HepG2 (cell line): ENCODE measurements around the gene KLRD1. TPM values are rescaled to one million over a fixed set of nuclear protein-coding genes. Genes with fewer than 3 reads are reported as not detected.

Source experiments
- GABPA ChIP-seq, 2 experiments: IDR thresholded peaks; 2 replicates each; pipeline ENCODE4 v1.6.1; 2011 to 2016; ENCODE audit warnings: low read depth in 2 of 2, low read length in 1 of 2, missing biosample characterization in 1 of 2, missing genetic modification characterization in 1 of 2
- MTF1 ChIP-seq: sonication (generic); formaldehyde crosslinking; IDR thresholded peaks from 2 replicates; pipeline ENCODE4 v1.5.0; 2020; ENCODE audit warnings: missing genetic modification reagents
- POLR2AphosphoS2 ChIP-seq: IDR thresholded peaks from 2 replicates; pipeline ENCODE4 v1.6.1; 2011; ENCODE audit warnings: low read depth, low read length, improper control_type of control experiment
- SIN3B ChIP-seq: fragments of 150-350 bp; IDR thresholded peaks from 2 replicates; pipeline ENCODE4 v1.6.1; 2014; ENCODE audit warnings: low read length
- SIX1 ChIP-seq: sonication (generic); formaldehyde crosslinking; IDR thresholded peaks from 2 replicates; pipeline ENCODE4 v1.4.0; 2020; ENCODE audit warnings: missing genetic modification reagents, borderline replicate concordance
- SP4 ChIP-seq: sonication (generic); formaldehyde crosslinking; IDR thresholded peaks from 2 replicates; pipeline ENCODE4 v1.8.1; 2023; ENCODE audit warnings: mild to moderate bottlenecking, missing genetic modification reagents
- YEATS2 ChIP-seq: sonication (generic); formaldehyde crosslinking; IDR thresholded peaks from 2 replicates; pipeline ENCODE4 v1.4.0; 2020; ENCODE audit warnings: missing genetic modification reagents, borderline replicate concordance
- ZFP36L2 ChIP-seq: sonication (generic); formaldehyde crosslinking; IDR thresholded peaks from 2 replicates; pipeline ENCODE4 v1.4.0; 2020; ENCODE audit warnings: missing genetic modification reagents
- ZFP37 ChIP-seq: sonication (generic); formaldehyde crosslinking; IDR thresholded peaks from 2 replicates; pipeline ENCODE4 v1.4.0; 2020; ENCODE audit warnings: missing genetic modification reagents, borderline replicate concordance
- ZNF136 ChIP-seq: sonication (generic); formaldehyde crosslinking; IDR thresholded peaks from 2 replicates; pipeline ENCODE4 v1.8.1; 2022; ENCODE audit warnings: low read depth, mild to moderate bottlenecking, moderate library complexity, missing genetic modification reagents
- ZNF326 ChIP-seq: sonication (generic); formaldehyde crosslinking; IDR thresholded peaks from 2 replicates; pipeline ENCODE4 v1.4.0; 2020; ENCODE audit warnings: missing genetic modification reagents, borderline replicate concordance
- ZSCAN30 ChIP-seq: sonication (generic); formaldehyde crosslinking; IDR thresholded peaks from 2 replicates; pipeline ENCODE4 v1.5.0; 2020; ENCODE audit warnings: mild to moderate bottlenecking, missing genetic modification reagents
- polyA plus RNA-seq, 8 experiments: library from polyadenylated mRNA; depleted of rRNA in 3 of 8; stranded (reverse) in 7 of 8; unstranded in 1 of 8; fragments of >200 nt; fragmentation: Illumina TruSeq in 4 of 8; extraction: Trizol in 4 of 8; gene quantifications; 2 replicates each; pipeline versions ENCODE4 v1.2.1 to v1.2.3, GENCODE V29; 2011 to 2016; ENCODE audit warnings: low read depth in 4 of 8, missing spikeins in 1 of 8, mixed read lengths in 1 of 8; ENCODE audit not compliant: insufficient read depth in 1 of 8
- total RNA-seq, 5 experiments: library from RNA; depleted of rRNA; stranded (reverse); fragments of >200 nt; fragmentation: Illumina TruSeq; extraction: Trizol; gene quantifications; 2 replicates each; pipeline ENCODE4 v1.2.3, GENCODE V29; 2016; ENCODE audit warnings: low read depth in 1 of 5
- TF ChIP-seq, protein P1 (sequence below), 2 experiments: sonication (generic) in 1 of 2; formaldehyde crosslinking in 1 of 2; IDR thresholded peaks; 2 replicates each; pipeline versions ENCODE4 v1.4.0 to v1.6.1; 2018 to 2020; ENCODE audit warnings: missing genetic modification reagents in 2 of 2, borderline replicate concordance in 1 of 2, low read depth in 1 of 2, mild to moderate bottlenecking in 1 of 2, missing biosample characterization in 1 of 2
- TF ChIP-seq, protein P2 (sequence below): sonication (generic); formaldehyde crosslinking; IDR thresholded peaks from 2 replicates; pipeline ENCODE4 v1.8.1; 2023; ENCODE audit warnings: mild to moderate bottlenecking, missing genetic modification reagents, borderline replicate concordance
- TF ChIP-seq, protein P3 (sequence below): sonication (generic); formaldehyde crosslinking; IDR thresholded peaks from 2 replicates; pipeline ENCODE4 v1.4.0; 2020; ENCODE audit warnings: mild to moderate bottlenecking, low read depth, missing genetic modification reagents
- TF ChIP-seq, protein P4 (sequence below): sonication (generic); formaldehyde crosslinking; IDR thresholded peaks from 2 replicates; pipeline ENCODE4 v1.4.0; 2020; ENCODE audit warnings: mild to moderate bottlenecking, missing genetic modification reagents
- TF ChIP-seq, protein P5 (sequence below): sonication (generic); formaldehyde crosslinking; IDR thresholded peaks from 2 replicates; pipeline ENCODE4 v1.8.0; 2023; ENCODE audit warnings: mild to moderate bottlenecking, missing genetic modification reagents

The KLRD1 gene
- total and polyA plus RNA-seq, 2 of the 13 experiments (the other 11 are each of a cell fraction or from before 2014, with no cell fraction given): 0.01 TPM; not detected in 1

GRCh38 chr12:10320643-10321042, 13.0 kb downstream of the KLRD1 start (continued):
- TF ChIP-seq, protein P1, sequence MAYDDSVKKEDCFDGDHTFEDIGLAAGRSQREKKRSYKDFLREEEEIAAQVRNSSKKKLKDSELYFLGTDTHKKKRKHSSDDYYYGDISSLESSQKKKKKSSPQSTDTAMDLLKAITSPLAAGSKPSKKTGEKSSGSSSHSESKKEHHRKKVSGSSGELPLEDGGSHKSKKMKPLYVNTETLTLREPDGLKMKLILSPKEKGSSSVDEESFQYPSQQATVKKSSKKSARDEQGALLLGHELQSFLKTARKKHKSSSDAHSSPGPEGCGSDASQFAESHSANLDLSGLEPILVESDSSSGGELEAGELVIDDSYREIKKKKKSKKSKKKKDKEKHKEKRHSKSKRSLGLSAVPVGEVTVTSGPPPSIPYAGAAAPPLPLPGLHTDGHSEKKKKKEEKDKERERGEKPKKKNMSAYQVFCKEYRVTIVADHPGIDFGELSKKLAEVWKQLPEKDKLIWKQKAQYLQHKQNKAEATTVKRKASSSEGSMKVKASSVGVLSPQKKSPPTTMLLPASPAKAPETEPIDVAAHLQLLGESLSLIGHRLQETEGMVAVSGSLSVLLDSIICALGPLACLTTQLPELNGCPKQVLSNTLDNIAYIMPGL (CRISPR knock-in tag; IDR thresholded peaks at IDR 0.05; ENCODE audit: borderline replicate concordance in 1 of 2, low read depth in 1 of 2): no peak
- TF ChIP-seq, protein P2, sequence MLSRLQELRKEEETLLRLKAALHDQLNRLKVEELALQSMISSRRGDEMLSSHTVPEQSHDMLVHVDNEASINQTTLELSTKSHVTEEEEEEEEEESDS (CRISPR knock-in tag): no peak
- no peak for TF ChIP-seq SIX1 (CRISPR knock-in tag)
- no peak for TF ChIP-seq MTF1
- TF ChIP-seq ZSCAN30: no peak
- no peak for TF ChIP-seq YEATS2 (CRISPR knock-in tag)
- no peak for TF ChIP-seq ZFP37 (CRISPR knock-in tag)
- TF ChIP-seq ZFP36L2 (CRISPR knock-in tag): no peak
- no peak for TF ChIP-seq SP4 (CRISPR knock-in tag)
- TF ChIP-seq ZNF136 (CRISPR knock-in tag): no peak
- TF ChIP-seq ZNF326: no peak
- TF ChIP-seq GABPA (IDR thresholded peaks at IDR 0.05; ENCODE audit: low read depth, low read length): no peak
- no peak for TF ChIP-seq GABPA (CRISPR knock-in tag; IDR thresholded peaks at IDR 0.05; ENCODE audit: low read depth)
- TF ChIP-seq, protein P3, sequence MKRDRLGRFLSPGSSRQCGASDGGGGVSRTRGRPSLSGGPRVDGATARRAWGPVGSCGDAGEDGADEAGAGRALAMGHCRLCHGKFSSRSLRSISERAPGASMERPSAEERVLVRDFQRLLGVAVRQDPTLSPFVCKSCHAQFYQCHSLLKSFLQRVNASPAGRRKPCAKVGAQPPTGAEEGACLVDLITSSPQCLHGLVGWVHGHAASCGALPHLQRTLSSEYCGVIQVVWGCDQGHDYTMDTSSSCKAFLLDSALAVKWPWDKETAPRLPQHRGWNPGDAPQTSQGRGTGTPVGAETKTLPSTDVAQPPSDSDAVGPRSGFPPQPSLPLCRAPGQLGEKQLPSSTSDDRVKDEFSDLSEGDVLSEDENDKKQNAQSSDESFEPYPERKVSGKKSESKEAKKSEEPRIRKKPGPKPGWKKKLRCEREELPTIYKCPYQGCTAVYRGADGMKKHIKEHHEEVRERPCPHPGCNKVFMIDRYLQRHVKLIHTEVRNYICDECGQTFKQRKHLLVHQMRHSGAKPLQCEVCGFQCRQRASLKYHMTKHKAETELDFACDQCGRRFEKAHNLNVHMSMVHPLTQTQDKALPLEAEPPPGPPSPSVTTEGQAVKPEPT: no peak
- TF ChIP-seq, protein P4, sequence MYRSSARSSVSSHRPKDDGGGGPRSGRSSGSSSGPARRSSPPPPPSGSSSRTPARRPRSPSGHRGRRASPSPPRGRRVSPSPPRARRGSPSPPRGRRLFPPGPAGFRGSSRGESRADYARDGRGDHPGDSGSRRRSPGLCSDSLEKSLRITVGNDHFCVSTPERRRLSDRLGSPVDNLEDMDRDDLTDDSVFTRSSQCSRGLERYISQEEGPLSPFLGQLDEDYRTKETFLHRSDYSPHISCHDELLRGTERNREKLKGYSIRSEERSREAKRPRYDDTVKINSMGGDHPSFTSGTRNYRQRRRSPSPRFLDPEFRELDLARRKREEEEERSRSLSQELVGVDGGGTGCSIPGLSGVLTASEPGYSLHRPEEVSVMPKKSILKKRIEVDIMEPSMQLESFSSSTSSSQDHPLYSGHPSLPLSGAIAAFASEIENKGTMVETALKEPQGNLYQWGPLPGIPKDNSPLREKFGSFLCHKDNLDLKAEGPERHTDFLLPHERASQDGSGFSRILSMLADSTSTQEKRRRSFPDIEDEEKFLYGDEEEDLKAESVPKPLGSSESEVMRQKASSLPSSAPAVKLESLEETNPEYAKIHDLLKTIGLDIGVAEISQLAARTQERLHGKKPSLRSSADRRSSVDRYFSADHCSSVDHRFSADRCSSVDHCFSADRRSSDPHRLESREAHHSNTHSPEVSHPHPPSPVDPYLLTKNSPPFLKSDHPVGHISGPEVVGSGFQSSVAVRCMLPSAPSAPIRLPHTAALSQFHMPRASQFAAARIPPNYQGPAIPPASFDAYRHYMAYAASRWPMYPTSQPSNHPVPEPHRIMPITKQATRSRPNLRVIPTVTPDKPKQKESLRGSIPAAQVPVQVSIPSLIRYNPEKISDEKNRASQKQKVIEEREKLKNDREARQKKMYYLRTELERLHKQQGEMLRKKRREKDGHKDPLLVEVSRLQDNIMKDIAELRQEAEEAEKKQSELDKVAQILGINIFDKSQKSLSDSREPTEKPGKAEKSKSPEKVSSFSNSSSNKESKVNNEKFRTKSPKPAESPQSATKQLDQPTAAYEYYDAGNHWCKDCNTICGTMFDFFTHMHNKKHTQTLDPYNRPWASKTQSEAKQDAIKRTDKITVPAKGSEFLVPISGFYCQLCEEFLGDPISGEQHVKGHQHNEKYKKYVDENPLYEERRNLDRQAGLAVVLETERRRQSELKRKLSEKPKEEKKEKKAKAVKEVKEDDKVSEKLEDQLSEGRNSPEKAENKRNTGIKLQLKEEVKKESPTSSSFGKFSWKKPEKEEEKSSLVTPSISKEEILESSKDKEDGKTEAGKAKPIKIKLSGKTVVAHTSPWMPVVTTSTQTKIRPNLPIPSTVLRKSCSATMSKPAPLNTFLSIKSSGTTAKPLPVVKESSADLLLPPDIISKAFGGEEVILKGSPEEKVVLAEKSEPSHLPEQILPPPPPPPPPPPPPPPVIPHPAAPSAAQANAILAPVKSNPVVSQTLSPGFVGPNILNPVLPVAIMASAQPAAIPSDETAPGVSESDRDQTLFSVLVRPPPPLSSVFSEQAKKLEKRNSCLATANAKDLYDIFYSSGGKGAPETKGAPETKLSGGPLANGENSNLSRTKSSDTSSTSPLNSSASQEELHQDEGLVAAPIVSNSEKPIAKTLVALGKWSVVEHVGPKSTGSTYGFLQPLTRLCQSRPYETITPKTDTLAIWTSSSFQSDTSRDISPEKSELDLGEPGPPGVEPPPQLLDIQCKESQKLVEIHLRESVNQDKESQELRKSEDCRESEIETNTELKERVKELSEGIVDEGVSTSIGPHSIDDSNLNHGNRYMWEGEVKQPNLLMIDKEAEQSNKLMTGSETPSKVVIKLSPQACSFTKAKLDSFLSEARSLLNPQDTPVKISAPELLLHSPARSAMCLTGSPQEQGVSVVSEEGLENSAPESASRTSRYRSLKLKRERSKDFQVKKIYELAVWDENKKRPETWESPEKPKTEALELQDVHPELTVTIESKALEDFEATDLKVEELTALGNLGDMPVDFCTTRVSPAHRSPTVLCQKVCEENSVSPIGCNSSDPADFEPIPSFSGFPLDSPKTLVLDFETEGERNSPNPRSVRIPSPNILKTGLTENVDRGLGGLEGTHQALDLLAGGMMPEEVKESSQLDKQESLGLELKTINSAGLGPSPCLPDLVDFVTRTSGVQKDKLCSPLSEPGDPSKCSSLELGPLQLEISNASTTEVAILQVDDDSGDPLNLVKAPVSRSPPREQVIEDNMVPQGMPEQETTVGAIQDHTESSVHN (CRISPR knock-in tag): no peak
- no peak for TF ChIP-seq SIN3B
- TF ChIP-seq, protein P5, sequence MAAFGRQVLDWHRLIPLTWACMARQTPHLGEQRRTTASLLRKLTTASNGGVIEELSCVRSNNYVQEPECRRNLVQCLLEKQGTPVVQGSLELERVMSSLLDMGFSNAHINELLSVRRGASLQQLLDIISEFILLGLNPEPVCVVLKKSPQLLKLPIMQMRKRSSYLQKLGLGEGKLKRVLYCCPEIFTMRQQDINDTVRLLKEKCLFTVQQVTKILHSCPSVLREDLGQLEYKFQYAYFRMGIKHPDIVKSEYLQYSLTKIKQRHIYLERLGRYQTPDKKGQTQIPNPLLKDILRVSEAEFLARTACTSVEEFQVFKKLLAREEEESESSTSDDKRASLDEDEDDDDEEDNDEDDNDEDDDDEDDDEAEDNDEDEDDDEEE (CRISPR knock-in tag): no peak
- TF ChIP-seq POLR2AphosphoS2: no peak
